Stimulated activated CD4-positive, alpha-beta T cell treated with anti-CD3 and anti-CD28 coated beads, Interleukin-1b, Interleukin-23, amount 100 ng/mL, for 1 hour (primary cell): ENCODE results near the gene NUP205.
"Not testable (repeated sequence)": the region's sequence is repeated elsewhere in the genome, so short reads cannot be mapped to it uniquely, and the experiment has no call there.

ENCODE experiments used
- DNase-seq, 2 donors: peaks; one replicate each; pipeline ENCODE4 v3.0.0-alpha.2; 2020; ENCODE audit warnings: low read depth in 2 of 2

NUP205 gene

DNA sequence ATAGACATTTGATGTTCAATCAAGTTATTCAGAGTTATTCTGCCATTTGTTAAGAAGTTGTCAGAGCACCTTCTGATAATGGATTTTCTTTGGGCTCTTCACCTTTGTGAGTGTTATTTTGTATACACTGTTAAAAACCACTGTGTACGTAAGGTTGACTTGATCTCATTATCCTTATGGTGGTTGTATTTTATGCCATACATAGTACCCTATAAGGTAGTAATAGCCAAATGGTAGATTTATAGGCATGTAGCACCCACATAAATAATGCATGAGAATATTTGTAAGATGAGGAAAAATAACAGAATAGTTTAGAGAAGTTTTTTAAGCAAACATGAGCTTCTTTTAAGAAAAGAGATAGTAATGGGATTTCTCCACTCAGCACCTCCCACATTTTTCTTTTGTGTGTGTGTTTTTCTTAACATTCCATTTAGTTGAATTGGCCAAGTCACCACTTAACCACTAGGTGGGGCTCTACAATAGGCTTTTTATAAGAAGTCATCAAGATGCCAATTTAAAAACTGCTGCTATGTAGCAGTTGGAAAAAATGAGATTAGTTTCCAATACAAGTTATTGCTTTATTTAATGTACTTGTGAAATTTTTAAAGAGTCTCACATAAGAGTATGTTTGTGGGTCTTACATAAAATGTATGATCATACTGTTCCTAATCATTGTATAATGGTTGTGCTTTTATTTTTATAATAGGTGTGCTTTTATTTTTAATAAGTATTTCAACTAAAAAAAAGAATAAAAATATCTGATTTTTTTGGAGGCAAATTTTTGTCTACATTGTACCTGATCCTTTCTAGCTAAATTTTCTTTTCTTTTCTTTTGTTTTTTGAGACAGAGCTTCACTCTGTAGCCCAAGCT lies 63.5 kb downstream of the NUP205 start:
- no peak for DNase-seq

DNA sequence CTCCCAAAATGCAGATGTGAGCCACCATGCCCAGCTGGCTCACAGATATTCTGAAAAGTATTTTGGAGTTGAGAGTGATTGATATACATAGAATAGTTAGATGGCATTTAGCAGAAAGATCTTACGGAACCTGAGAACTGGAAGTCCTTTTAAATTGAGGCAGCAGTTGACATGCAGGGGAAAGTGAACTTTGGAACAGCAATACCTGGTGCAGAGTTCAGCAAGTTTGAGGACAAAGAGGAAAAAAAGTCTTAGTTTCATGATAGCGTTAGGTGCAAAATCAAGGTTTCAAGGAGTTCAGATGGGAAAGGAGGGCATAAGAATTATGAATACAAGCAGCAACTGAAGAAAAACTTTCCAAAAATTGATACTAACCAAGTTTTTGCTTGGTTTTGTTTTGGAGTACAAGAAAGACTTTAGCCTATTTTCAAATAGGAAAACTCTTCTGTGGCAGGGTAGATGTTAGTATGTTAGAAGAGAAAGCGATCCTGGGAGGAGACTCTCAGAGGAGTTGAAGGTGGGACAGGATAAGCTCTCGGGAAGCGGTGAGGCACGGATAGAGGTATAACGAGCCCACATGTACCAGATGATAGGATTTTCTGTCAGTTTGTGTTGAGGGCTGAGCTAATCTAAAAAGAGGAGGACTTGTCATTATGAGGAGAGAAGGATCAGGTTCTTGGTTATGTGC lies 76.6 kb downstream of the NUP205 start:
- DNase-seq = no peak

DNA sequence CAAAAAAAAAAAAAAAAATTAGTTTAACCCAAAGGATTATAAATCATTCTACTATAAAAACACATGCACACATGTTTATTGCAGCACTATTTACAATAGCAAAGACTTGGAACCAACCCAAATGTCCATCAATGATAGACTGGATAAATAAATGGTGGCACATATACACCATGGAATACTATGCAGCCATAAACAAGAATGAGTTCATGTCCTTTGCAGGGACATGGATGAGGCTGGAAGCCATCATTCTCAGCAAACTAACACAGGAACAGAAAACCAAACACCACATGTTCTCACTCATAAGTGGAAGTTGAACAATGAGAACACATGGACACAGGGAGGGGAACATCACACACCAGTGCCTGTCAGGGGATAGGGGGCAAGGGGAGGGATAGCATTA lies 82.0 kb downstream of the NUP205 start:
- DNase-seq = not testable (repeated sequence)

DNA sequence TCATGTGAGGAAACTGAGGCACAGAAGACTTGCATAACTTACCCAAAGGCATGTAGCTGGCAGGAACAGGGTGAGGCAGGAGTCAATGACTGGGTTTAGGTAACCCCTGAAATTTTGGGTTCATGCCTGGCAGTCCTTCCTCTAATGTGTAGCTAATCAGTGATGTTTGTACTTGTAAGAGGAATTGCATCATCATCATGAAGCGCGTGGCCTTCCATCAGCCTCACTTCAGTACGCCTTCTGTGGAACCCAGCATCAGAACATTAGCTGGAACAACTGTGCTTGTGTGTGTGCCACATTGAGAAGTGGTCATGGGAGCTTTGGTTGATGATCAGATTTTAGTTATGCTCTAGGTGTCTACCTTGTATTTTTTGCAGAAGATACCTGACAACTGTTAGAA lies 86.4 kb downstream of the NUP205 start:
- DNase-seq = no peak

DNA sequence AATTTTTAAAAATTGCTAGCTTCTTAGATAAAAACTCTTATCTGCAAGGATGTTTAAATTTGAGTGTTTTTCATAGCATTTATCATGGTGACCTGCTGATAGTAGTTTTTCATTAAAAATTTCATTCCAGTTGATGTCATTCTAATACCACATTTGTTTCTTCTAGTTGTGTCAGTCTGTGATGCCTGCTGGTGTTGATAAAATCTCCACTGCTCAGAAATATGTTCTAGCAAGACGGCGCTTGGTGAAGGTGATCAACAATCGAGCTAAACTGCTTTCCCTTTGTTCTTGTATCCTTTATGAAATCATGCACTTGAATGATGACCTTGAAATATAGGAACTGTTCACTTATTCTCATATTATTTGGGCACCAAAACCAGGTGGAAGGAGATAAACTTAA lies 87.0 kb downstream of the NUP205 start:
- DNase-seq = no peak

DNA sequence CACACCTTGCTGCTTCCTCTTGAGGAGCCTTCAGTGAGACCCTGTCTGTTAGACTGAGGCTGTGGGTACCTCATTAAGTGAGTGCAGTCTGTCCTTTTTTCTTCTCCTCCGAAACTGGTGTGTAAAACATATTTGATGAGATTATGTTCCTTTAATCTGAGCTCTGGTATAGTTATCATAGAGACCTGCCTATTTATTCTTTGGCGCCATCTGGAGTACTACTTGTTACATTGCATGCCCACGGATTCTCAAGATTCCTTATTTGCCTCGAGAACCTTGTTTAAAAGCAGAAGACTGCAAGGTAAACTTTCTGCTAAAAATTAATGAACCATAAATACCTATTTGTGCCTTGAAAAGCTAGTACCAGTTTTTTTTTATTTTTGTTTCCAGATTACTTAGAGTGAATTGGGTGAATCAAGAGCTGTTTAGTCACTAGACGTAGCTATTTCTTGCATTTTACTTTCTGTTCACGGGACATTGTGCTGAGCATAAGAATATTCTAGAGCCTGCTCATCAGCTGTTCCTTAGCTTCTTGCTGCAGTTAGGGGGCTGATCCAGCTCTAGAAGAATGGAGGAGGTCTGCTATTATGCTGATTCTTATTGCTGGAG lies 87.7 kb downstream of the NUP205 start:
- no peak for DNase-seq

DNA sequence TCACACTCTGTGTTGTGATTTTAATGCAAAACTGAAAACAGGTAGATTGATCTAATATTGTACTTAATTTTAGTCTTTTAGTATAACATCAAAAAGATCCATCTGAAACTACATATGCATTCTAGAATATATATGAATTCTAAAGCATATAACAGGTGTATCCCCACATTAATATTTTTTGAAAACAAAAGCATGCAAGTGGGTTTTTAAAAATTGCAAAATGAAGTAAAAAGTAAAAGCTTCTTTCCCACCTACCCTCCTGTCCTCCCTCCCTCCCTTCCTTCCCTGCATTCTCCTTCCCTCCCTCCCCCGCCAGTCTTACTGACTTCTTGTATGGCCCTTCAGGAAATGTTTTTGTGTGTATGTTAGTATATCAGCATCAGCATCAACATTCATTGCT lies 90.0 kb downstream of the NUP205 start:
- DNase-seq = no peak

DNA sequence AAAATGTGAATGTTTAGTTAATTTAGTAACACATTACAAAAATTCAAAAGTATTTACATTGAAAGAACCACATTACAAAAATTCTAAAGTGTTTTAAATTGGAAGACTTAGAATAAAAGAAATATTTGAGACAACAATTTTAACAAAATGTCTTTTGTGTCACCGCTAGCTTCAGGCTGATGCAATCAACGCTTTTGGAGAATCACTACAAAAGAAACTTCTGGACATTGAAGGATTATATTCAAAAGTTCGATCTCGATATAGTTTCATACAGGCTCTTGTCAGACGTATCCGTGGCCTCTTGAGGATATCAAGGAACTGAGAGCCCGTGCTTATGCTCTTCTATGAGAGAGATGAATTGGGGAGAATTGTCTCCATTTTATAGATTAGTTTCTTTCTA lies 90.5 kb downstream of the NUP205 start:
- DNase-seq = no peak

DNA sequence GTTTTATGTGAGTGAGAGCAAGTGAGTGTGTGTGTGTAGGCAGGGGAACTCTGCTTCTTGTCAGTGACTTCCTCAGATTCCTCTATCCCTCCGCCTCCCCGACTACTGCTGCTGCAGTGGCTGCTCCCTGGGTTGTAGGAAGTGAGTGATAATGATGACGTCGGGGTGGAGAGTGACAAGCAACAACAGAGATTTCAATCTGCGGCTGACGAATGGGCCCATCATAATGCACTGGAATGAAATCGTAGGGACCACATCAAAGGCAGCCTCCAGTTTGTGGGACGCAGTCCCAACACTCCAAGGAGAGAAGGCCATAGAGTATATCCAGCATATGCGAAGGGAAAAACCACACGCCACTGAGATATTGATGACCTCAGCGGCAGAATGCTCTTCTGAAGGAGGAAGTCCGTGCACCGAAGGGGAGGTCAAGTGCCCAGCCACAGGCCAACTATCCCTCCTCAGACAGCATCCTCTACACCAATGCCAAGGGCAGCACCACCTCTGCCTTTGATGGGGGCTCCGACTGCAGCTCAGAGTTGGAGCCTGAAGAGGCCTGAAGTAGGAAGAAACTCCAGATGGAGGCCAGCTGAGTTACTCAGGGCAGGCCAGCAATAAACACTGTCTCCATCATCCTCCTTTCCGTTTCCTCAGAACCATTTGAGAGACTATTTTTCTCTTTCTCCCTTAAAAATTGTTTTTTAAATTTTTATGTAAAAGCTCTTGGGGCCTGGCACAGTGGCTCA lies 93.3 kb downstream of the NUP205 start:
- DNase-seq = no peak

DNA sequence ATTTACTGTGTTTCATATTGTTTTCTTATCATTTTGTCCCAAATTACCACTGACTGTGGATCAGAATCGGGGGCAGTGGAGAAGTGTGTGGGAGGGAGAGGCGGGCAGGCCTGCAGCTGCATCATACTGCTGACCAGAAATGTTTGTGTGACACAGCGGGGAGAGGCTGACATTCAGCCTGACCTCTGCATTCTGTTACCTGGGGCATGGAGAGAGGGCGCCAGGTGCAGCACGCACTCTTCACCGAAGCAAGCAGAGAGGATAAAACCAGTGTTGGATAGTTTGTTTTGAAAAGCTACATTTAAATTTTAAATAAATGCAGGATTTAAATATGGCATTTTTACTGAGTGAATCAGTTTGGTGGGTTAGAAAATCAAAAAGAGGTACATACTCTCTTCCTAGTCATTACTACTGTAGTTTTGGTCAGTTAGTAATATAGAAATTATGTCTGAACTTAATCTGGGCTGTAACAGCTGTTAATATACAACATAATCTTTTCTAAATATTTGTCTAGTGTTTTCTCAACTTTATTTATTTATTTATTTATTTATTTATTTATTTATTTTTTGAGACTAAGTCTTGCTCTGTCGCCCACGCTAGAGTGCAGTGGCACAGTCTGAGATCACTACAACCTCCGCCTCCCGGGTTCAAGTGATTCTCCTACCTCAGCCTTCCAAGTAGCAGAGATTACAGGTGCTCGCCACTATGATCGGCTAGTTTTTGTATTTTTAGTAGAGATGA lies 95.8 kb downstream of the NUP205 start:
- DNase-seq = no peak

DNA sequence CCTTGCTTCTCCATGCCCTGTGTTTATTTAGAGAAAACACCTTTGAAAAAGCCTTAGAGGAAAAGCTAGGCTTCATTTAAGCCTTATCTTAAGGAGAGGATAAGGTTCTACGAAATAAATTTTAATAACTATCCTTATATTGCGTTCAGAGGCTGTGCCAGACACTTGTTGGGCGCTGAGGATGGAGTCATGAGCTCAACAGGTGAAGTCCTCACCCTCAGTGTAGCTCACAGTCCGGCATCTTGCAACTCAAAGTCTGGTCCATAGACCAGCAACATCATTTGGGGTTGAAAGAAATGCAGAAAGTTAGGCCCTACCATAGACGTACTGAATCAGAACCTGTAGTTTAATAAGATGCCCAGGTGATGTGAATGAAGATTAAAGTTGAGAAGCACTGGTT lies 100.8 kb downstream of the NUP205 start:
- DNase-seq = no peak

DNA sequence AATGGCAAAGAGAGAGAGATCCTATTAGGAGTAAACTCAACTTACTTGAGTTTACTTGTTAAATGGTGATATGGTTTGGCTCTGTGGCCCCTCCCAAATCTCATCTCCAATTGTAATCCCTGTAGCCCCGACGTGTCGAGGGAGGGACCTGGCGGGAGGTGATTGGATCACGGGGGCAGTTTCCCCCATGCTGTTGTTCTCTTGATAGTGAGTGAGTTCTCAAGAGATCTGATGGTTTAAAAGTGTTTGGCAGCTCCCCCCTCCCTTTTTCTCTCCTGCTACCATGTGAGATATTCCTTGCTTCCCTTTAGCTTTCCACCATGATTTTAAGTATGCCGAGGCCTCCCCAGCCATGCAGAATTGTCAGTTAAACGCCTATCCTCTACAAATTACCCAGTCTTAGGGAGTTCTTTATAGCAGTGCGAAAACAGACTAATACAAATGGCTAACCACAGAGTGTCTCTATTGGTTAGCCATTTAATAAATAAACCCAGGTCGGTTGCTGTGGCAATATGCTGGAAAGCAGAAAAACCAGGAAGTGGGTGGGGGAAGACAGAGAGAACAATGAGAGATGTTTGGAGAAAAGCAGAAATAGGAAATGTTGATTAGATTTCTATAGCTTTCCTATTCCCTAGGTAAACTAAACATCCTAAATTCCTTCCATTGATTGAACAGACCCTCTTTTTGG lies 101.6 kb downstream of the NUP205 start:
- DNase-seq = no peak

DNA sequence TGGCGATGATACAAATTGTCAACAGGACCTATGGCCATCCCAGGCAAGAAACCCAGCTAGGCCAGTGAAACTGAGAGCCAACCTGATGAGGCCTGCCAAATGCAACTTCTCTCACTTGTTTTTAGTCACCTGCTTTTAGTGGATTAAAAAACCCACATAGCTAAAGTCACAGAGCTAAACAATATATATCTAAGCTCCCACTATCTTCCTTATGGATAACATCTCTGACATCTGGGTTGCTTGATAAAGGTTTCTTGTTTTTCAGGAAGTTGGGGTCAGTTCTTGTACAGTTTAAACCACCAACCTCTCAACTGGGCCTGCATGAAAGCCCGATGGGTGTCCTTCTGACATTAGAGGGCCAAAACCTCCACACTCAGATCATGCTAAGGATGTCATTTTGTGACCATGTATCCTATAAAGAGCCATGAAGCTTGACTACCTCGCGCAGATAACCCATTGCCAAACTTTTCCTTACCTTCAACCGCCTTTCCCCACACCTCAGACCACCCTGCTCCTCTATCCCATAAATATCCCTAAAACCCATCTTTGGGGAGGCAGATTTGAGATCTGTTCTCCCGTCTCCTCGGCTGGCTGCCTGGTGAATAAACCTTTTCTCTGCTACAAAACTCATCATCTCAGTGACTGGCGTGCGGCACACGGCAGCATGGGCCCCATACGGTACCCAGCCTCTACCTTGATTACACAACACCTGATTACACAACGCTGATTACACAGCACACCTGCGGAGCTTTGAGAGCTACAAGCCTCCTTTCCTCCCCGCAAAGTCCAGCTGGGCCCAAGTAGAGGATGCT lies 103.8 kb downstream of the NUP205 start:
- no peak for DNase-seq

DNA sequence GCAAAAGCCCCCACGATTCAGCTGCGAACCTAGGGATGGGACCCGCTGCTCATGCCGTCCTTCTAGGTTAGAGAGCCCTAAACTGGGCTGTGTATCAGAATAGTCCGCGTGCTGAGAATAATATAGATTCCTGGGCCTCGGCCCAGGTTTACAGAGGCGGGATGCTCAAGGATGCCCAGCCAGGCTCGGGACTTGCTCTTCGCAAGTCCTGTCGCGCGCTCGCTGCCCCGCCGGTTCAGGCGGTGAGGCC lies 104.3 kb downstream of the NUP205 start:
- DNase-seq = no peak

DNA sequence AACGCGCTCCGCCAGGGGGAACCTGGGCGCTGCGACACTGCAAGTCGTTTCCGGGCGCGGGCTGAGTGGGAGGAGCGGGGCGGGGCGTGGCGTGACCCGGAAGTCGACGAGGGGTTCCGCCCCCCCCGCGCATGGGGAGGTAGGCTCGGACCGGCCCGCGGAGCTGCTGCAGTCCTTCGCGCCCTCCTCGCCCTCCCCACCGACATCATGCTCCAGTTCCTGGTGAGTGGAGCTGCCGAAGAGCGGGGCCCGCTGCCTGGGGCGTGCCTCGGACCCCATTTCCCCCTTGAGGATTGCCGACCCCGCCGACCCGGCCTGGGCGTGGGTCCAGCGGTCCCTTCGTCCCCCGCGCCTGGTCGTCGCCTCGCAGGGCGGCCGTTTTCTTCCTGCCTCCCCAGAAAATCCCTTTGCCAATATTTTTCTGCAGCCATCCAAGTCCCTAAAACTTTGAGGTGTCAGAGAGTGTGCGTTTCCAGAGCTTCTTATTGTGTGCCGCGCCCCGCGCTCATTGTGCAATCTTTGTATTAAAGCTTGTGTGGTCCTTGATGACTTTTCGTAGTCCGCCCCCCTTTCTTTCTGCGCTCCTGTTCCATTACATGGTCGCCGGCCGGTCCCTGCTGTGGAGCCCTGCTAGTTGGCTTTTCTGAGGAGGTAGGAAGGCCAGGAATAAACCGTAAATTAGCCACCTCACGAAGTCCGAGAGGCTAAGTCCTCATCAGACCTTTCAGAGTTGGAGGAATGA lies 104.8 kb downstream of the NUP205 start, which contains the start of gene STMP1:
STMP1 (plus strand) TSS at position 142 of the 742 bp plus-strand sequence.
- peak; percentile 89 to 97 for DNase-seq

DNA sequence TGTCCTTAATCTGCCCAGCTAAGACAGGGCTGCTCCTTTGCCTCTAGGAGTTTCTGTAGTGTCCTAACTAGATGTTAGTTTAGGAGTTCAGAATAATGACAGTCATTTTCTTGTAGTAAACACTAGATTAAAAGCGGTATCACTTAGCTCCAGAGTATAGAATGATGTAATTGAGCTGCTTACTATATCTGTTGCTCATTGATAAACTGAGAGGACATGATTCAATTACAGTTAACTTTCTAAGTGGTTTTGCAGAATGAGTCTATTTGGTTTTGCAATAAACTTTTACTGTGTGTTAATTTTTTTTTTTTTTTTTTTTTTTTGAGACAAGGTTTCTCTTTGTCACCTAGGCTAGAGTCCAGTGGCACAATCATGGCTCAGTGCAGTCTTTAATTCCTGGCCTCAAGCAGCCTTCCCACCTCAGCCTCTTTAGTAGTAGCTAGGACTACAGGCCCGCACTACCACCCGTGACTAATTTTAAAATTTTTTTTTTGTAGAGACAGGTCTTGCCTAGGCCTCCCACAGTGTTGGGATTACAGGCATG lies 106.4 kb downstream of the NUP205 start:
- DNase-seq = no peak

DNA sequence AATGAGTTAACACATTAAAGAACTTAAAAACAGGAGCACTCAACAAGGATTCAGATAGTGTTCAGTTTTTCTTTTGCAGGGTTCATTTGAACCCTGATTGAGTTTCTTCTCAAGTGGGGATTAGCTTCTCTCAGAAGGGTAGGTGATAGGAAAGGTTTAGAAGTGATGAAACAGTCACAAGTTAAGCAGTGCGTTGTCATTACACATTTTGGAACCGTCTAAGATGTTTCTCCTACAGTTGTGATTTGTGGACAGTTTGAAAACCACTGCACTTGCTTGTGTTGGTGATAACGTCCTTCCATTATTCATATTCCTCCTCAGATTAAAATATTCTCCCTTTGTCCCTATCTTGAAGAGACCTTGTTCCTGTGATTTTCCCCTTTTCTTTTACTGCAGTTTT lies 107.3 kb downstream of the NUP205 start:
- no peak for DNase-seq

DNA sequence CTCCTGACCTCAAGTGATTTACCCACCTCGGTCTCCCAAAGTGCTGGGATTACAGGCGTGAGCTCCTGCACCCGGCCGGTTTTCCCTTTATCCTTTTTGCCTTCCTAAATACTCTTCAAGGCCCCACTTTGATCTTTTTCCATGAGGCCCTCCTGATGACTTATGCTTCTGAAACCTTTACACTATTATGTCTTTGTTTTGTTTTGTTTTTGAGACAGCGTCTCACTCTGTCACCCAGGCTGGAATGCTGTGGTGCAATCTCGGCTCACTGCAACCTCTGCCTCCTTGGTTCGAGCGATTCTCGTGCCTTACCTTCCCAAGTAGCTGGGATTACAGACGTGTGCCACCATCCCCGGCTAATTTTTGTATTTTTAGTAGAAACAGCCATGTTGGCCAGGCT lies 108.4 kb downstream of the NUP205 start:
- DNase-seq = no peak

DNA sequence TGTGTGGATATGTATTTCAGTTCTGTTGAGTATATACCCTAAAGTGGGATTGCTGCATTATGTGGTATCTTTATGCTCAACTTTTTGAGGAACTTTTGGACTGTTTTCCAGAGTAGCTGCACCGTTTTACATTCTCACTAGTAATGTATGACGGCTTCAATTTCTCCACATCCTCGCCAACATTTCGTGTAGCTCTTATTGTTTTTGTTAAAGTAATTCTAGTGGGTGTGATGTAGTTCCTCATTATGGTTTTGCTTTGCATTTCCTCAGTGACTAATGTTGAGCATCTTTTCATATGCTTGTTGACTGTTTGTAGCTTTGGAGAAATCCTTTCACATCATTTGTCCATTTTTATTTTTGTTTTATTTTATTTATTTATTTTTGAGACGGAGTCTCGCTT lies 109.1 kb downstream of the NUP205 start:
- no peak for DNase-seq
